A549 (cell line): ENCODE data around the gene MVP.
A peak's percentile ranks its signal among the peaks of the same experiment; 100 is the strongest.

ENCODE experiments used
- CTCF ChIP-seq: fragments of >200 bp; sonication (Bioruptor Twin); formaldehyde crosslinking; IDR thresholded peaks from 3 replicates; pipeline ENCODE4 v1.5.1; 2016
- HDAC2 ChIP-seq: fragments of 200-600 bp; sonication (generic); IDR thresholded peaks from 2 replicates; pipeline ENCODE4 v1.6.1; 2016
- HOXA7 ChIP-seq: fragments of 250-450 bp; sonication (Bioruptor Pico); IDR thresholded peaks from 2 replicates; pipeline ENCODE4 v1.5.0; 2020; ENCODE audit warnings: mild to moderate bottlenecking, moderate library complexity
- JUN ChIP-seq, 2 experiments: fragments of >200 bp; sonication (Bioruptor Twin); formaldehyde crosslinking; IDR thresholded peaks; 2 replicates in 1 of 2; 3 replicates in 1 of 2; pipeline ENCODE4 v1.6.1; 2016 to 2017
- KDM5A ChIP-seq: fragments of 200-600 bp; sonication (generic); IDR thresholded peaks from 2 replicates; pipeline ENCODE4 v1.6.1; 2016; ENCODE audit warnings: antibody characterized with exemption, mild to moderate bottlenecking
- MYC ChIP-seq: IDR thresholded peaks from 2 replicates; pipeline ENCODE4 v1.6.1; 2012; ENCODE audit warnings: mild to moderate bottlenecking, inconsistent platforms, low read length, improper control_type of control experiment, borderline replicate concordance
- POLR2A ChIP-seq: IDR thresholded peaks from 2 replicates; pipeline ENCODE4 v1.6.1; 2012; ENCODE audit warnings: mild to moderate bottlenecking, low read length
- POLR2AphosphoS2 ChIP-seq: conservative IDR thresholded peaks from 2 replicates; pipeline ENCODE4 v1.6.1; 2012; ENCODE audit warnings: low read length, improper control_type of control experiment, inconsistent platforms
- SREBF2 ChIP-seq: fragments of 450-650 bp; IDR thresholded peaks from 2 replicates; pipeline ENCODE4 v1.6.1; 2014; ENCODE audit warnings: mild to moderate bottlenecking, moderate library complexity
- USF2 ChIP-seq: fragments of 450-650 bp; IDR thresholded peaks from 2 replicates; pipeline ENCODE4 v1.6.1; 2014; ENCODE audit warnings: antibody characterized with exemption

DNA sequence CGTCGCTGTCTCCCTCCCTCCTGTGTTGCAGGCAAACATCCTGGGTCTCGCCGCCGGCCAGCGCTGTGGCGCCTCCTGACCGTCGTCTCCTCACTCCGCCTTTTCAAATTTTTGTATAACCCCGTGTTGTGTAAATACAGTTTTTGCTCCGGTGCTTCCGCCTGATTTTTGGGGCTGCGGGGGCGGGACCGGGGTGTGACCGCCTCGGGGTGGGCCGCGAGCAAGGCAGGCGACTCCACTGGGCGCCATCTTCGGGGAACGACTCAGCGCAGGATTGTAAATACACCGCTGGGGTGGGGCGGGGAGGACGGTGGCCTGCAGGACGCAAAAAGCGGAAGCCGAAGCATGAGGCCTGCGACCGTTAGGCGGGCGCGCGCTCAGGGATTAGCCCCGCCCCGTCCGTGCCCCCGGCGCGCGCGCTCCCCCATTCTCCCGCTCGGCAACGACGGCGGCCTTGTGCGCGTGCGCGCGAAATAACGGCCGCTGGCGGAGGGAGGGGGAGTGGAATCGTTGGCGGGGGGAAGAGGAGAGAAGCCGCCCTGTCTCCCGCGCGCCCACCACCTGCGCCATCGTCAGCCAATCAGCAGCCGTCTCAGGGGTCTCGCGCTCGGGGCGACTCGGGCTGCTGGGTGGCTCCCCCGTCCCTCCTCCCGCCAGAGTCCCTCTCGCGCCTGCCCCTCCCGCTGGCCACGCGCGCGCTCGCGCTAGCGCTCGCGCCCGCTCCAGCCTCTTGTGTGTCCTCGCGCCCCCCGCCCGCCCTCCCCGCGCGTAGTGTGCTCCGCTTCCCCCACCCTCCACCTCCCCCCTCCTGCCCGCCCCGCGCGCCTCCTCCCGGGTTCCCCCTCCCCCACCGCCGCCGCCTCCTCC, 14.8 kb upstream of the MVP start:
- no peak for TF ChIP-seq CTCF
- peak; percentile 66; the same call in 1 of the 2 replicates for TF ChIP-seq HOXA7 (CRISPR knock-in tag)
- peak; percentile 93 for TF ChIP-seq POLR2AphosphoS2
- TF ChIP-seq HDAC2: peak; percentile 45; the same call in 1 of the 2 replicates
- TF ChIP-seq SREBF2: no peak
- TF ChIP-seq MYC: peak; percentile 98
- TF ChIP-seq USF2: peak; percentile 67
- peak; percentile 94 for TF ChIP-seq KDM5A
- peak; percentile 81 to 98 for TF ChIP-seq JUN (IDR thresholded peaks at IDR 0.05)
- TF ChIP-seq POLR2A: peak; percentile 57
